GM23338 (cell line): ENCODE results near the gene VPS8.

Experiments used
- CREB1 ChIP-seq: fragments of 250-450 bp; sonication (Bioruptor Pico); IDR thresholded peaks from 2 replicates; pipeline ENCODE4 v1.5.0; 2020; ENCODE audit warnings: low read depth, mild to moderate bottlenecking, moderate library complexity
- EZH2 ChIP-seq: fragments of 200-600 bp; sonication (generic); IDR thresholded peaks from one replicate; pipeline ENCODE4 v1.8.0; 2017; ENCODE audit warnings: antibody characterized with exemption, mild to moderate bottlenecking, low read depth; ENCODE audit not compliant: unreplicated experiment
- EZH2phosphoT487 ChIP-seq: fragments of 200-600 bp; sonication (generic); IDR thresholded peaks from one replicate; pipeline ENCODE4 v1.8.1; 2018; ENCODE audit warnings: antibody characterized with exemption; ENCODE audit not compliant: unreplicated experiment
- JUNB ChIP-seq: IDR thresholded peaks from one replicate; pipeline ENCODE4 v1.6.1; 2016; ENCODE audit warnings: antibody characterized with exemption; ENCODE audit not compliant: unreplicated experiment
- POLR2AphosphoS5 ChIP-seq: IDR thresholded peaks from 2 replicates; pipeline ENCODE4 v1.6.1; 2016; ENCODE audit warnings: antibody characterized with exemption, low read depth
- STAT1 ChIP-seq: IDR thresholded peaks from one replicate; pipeline ENCODE4 v1.6.1; 2016; ENCODE audit warnings: antibody characterized with exemption; ENCODE audit not compliant: unreplicated experiment
- ZNF114 ChIP-seq: fragments of 250-450 bp; sonication (Bioruptor Pico); IDR thresholded peaks from 2 replicates; pipeline ENCODE4 v1.5.0; 2020; ENCODE audit warnings: mild to moderate bottlenecking, moderate library complexity
- ZNF331 ChIP-seq: fragments of 250-450 bp; sonication (Bioruptor Pico); IDR thresholded peaks from 2 replicates; pipeline ENCODE4 v1.5.0; 2020; ENCODE audit warnings: low read depth, mild to moderate bottlenecking, moderate library complexity
- TF ChIP-seq, protein P1 (sequence below), 2 experiments: fragments of 200-600 bp in 1 of 2; sonication (generic) in 1 of 2; conservative IDR thresholded peaks; 2 replicates each; pipeline versions ENCODE4 v1.5.1 to v1.6.1; 2016 to 2017; ENCODE audit warnings: antibody characterized with exemption in 2 of 2, low read depth in 2 of 2, mild to moderate bottlenecking in 2 of 2, moderate library complexity in 1 of 2
- TF ChIP-seq, protein P2 (sequence below): IDR thresholded peaks from one replicate; pipeline ENCODE4 v1.6.1; 2018; ENCODE audit warnings: antibody characterized with exemption; ENCODE audit not compliant: unreplicated experiment
- TF ChIP-seq, protein P3 (sequence below): IDR thresholded peaks from 2 replicates; pipeline ENCODE4 v1.6.1; 2016; ENCODE audit warnings: antibody characterized with exemption

DNA sequence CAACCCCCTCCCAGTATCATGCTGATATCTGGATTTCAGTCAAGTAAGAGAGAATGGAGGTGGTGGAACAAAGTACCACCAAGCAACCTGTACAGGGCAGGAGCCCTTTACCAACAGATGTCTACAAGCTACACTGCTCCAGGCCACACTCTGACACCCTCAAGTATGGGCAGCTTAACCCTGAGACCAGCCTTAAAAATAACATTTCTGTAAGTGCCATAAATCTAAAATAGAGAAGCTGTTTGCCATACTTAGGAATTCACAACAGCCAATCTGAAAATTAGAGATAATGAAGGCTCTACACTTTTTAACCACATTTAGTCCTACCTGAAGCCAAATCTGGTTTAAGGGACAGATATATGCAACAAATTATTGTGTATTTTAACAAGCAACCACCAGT, 281.1 kb downstream of the VPS8 start:
- TF ChIP-seq, protein P1, sequence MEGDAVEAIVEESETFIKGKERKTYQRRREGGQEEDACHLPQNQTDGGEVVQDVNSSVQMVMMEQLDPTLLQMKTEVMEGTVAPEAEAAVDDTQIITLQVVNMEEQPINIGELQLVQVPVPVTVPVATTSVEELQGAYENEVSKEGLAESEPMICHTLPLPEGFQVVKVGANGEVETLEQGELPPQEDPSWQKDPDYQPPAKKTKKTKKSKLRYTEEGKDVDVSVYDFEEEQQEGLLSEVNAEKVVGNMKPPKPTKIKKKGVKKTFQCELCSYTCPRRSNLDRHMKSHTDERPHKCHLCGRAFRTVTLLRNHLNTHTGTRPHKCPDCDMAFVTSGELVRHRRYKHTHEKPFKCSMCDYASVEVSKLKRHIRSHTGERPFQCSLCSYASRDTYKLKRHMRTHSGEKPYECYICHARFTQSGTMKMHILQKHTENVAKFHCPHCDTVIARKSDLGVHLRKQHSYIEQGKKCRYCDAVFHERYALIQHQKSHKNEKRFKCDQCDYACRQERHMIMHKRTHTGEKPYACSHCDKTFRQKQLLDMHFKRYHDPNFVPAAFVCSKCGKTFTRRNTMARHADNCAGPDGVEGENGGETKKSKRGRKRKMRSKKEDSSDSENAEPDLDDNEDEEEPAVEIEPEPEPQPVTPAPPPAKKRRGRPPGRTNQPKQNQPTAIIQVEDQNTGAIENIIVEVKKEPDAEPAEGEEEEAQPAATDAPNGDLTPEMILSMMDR (conservative IDR thresholded peaks at IDR 0.05; ENCODE audit: low read depth in 2 of 2) = no peak
- TF ChIP-seq POLR2AphosphoS5 (no peak), ZNF331 (CRISPR knock-in tag) (no peak), EZH2phosphoT487 (no peak), EZH2 (no peak), JUNB (no peak), STAT1 (no peak), CREB1 (CRISPR knock-in tag) (no peak), ZNF114 (CRISPR knock-in tag) (no peak)
- TF ChIP-seq, protein P2, sequence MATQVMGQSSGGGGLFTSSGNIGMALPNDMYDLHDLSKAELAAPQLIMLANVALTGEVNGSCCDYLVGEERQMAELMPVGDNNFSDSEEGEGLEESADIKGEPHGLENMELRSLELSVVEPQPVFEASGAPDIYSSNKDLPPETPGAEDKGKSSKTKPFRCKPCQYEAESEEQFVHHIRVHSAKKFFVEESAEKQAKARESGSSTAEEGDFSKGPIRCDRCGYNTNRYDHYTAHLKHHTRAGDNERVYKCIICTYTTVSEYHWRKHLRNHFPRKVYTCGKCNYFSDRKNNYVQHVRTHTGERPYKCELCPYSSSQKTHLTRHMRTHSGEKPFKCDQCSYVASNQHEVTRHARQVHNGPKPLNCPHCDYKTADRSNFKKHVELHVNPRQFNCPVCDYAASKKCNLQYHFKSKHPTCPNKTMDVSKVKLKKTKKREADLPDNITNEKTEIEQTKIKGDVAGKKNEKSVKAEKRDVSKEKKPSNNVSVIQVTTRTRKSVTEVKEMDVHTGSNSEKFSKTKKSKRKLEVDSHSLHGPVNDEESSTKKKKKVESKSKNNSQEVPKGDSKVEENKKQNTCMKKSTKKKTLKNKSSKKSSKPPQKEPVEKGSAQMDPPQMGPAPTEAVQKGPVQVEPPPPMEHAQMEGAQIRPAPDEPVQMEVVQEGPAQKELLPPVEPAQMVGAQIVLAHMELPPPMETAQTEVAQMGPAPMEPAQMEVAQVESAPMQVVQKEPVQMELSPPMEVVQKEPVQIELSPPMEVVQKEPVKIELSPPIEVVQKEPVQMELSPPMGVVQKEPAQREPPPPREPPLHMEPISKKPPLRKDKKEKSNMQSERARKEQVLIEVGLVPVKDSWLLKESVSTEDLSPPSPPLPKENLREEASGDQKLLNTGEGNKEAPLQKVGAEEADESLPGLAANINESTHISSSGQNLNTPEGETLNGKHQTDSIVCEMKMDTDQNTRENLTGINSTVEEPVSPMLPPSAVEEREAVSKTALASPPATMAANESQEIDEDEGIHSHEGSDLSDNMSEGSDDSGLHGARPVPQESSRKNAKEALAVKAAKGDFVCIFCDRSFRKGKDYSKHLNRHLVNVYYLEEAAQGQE = no peak
- TF ChIP-seq, protein P3, sequence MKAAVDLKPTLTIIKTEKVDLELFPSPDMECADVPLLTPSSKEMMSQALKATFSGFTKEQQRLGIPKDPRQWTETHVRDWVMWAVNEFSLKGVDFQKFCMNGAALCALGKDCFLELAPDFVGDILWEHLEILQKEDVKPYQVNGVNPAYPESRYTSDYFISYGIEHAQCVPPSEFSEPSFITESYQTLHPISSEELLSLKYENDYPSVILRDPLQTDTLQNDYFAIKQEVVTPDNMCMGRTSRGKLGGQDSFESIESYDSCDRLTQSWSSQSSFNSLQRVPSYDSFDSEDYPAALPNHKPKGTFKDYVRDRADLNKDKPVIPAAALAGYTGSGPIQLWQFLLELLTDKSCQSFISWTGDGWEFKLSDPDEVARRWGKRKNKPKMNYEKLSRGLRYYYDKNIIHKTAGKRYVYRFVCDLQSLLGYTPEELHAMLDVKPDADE = no peak
